HepG2 (cell line): ENCODE measurements around the gene MAJIN. TPM values are rescaled to one million over a fixed set of nuclear protein-coding genes. Genes with fewer than 3 reads are reported as not detected.

Experiments
- AGO1 ChIP-seq: fragments of 200-400 bp; formaldehyde crosslinking; IDR thresholded peaks from 2 replicates; pipeline ENCODE4 v1.6.1; 2017; ENCODE audit warnings: mild to moderate bottlenecking, low read depth, low read length, moderate library complexity; ENCODE audit not compliant: poor library complexity, severe bottlenecking
- ASH2L ChIP-seq: fragments of 300-600, 200-600 bp; sonication (generic); IDR thresholded peaks from 2 replicates; pipeline ENCODE4 v1.7.0; 2017; ENCODE audit warnings: low read depth, mild to moderate bottlenecking, moderate library complexity, mixed read lengths, low read length; ENCODE audit not compliant: insufficient read length
- ATF1 ChIP-seq: IDR thresholded peaks from 2 replicates; pipeline ENCODE4 v1.6.1; 2016; ENCODE audit warnings: mild to moderate bottlenecking, control low read depth
- GATAD1 ChIP-seq: IDR thresholded peaks from 2 replicates; pipeline ENCODE4 v1.6.1; 2016; ENCODE audit warnings: missing genetic modification reagents, missing compliant biosample characterization
- MZF1 ChIP-seq: sonication (generic); formaldehyde crosslinking; IDR thresholded peaks from 2 replicates; pipeline ENCODE4 v1.8.1; 2023; ENCODE audit warnings: mild to moderate bottlenecking, missing genetic modification reagents, borderline replicate concordance
- POGK ChIP-seq: sonication (generic); formaldehyde crosslinking; conservative IDR thresholded peaks from 2 replicates; pipeline ENCODE4 v1.8.0; 2022; ENCODE audit warnings: mild to moderate bottlenecking, moderate library complexity, missing genetic modification reagents
- SIX1 ChIP-seq: sonication (generic); formaldehyde crosslinking; IDR thresholded peaks from 2 replicates; pipeline ENCODE4 v1.4.0; 2020; ENCODE audit warnings: missing genetic modification reagents, borderline replicate concordance
- SNAPC5 ChIP-seq: sonication (generic); formaldehyde crosslinking; IDR thresholded peaks from 2 replicates; pipeline ENCODE4 v1.8.1; 2023; ENCODE audit warnings: mild to moderate bottlenecking, missing genetic modification reagents, borderline replicate concordance
- TRIM24 ChIP-seq: sonication (generic); formaldehyde crosslinking; IDR thresholded peaks from 2 replicates; pipeline ENCODE4 v1.8.0; 2022; ENCODE audit warnings: mild to moderate bottlenecking, missing genetic modification reagents
- U2AF2 ChIP-seq: fragments of 200-400 bp; formaldehyde crosslinking; IDR thresholded peaks from 2 replicates; pipeline ENCODE4 v1.6.1; 2017; ENCODE audit warnings: low read depth, mild to moderate bottlenecking, low read length
- ZBTB7B ChIP-seq: sonication (generic); formaldehyde crosslinking; IDR thresholded peaks from 2 replicates; pipeline ENCODE4 v1.4.0; 2020; ENCODE audit warnings: missing genetic modification reagents
- ZIK1 ChIP-seq: sonication (generic); formaldehyde crosslinking; IDR thresholded peaks from 2 replicates; pipeline ENCODE4 v1.5.0; 2020; ENCODE audit warnings: mild to moderate bottlenecking, low read depth, missing genetic modification reagents, borderline replicate concordance
- ZNF224 ChIP-seq: sonication (generic); formaldehyde crosslinking; IDR thresholded peaks from 2 replicates; pipeline ENCODE4 v1.5.0; 2020; ENCODE audit warnings: mild to moderate bottlenecking, missing genetic modification reagents
- ZNF274 ChIP-seq: sonication (generic); formaldehyde crosslinking; IDR thresholded peaks from 2 replicates; pipeline ENCODE4 v1.5.1; 2020; ENCODE audit warnings: mild to moderate bottlenecking, missing genetic modification reagents
- ZNF503 ChIP-seq: sonication (generic); formaldehyde crosslinking; IDR thresholded peaks from 2 replicates; pipeline ENCODE4 v1.4.0; 2020; ENCODE audit warnings: missing genetic modification reagents
- ZNF589 ChIP-seq: sonication (generic); formaldehyde crosslinking; conservative IDR thresholded peaks from 2 replicates; pipeline ENCODE4 v1.8.0; 2022; ENCODE audit warnings: mild to moderate bottlenecking, moderate library complexity, missing genetic modification reagents
- ZNF800 ChIP-seq: sonication (generic); formaldehyde crosslinking; IDR thresholded peaks from 2 replicates; pipeline ENCODE4 v1.4.0; 2020; ENCODE audit warnings: missing genetic modification reagents
- polyA plus RNA-seq, 8 experiments: library from polyadenylated mRNA; depleted of rRNA in 3 of 8; stranded (reverse) in 7 of 8; unstranded in 1 of 8; fragments of >200 nt; fragmentation: Illumina TruSeq in 4 of 8; extraction: Trizol in 4 of 8; gene quantifications; 2 replicates each; pipeline versions ENCODE4 v1.2.1 to v1.2.3, GENCODE V29; 2011 to 2016; ENCODE audit warnings: low read depth in 4 of 8, missing spikeins in 1 of 8, mixed read lengths in 1 of 8; ENCODE audit not compliant: insufficient read depth in 1 of 8
- total RNA-seq, 5 experiments: library from RNA; depleted of rRNA; stranded (reverse); fragments of >200 nt; fragmentation: Illumina TruSeq; extraction: Trizol; gene quantifications; 2 replicates each; pipeline ENCODE4 v1.2.3, GENCODE V29; 2016; ENCODE audit warnings: low read depth in 1 of 5
- TF ChIP-seq, protein P1 (sequence below): sonication (generic); formaldehyde crosslinking; IDR thresholded peaks from 2 replicates; pipeline ENCODE4 v1.5.0; 2020; ENCODE audit warnings: mild to moderate bottlenecking, missing genetic modification reagents
- TF ChIP-seq, protein P2 (sequence below): sonication (generic); formaldehyde crosslinking; conservative IDR thresholded peaks from 2 replicates; pipeline ENCODE4 v1.5.0; 2020; ENCODE audit warnings: missing genetic modification reagents

Gene MAJIN
- total and polyA plus RNA-seq, 2 of the 13 experiments (the other 11 are each of a cell fraction or from before 2014, with no cell fraction given): not detected

DNA sequence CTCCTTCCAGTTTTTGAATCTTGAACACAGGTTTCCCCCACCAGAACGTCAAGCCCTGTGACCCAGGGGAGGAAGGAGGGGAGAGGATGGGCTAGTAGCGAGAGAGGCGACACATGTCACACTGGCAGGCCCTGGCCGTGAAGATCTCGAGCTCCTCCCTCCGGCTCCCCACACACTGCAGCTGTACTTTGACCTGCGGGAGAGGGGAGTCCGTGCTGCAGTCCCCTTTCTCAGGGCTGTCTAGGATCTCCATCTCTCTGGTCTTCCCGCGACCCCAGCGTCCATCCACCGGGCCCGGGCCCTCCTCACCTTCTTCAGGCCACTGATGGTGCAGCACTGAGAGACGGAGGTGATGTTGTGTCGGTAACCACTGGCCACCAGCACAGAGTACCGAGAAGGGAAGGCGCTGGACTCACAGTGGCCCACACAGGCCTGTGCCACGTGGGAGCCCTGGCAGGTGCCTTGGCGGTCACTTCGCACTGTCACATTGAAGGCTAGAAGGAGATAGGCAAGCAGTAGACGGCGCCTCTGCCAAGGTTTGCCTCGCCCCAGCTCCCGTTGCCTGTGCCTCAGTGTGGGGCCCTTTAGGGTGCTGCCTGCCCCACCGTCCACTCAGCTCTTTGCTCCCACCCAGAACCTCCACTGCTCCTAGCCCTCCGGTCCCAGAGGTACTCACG lies 37.1 kb downstream of the MAJIN start (continued):
- TF ChIP-seq ZNF274 (CRISPR knock-in tag): peak; percentile 94
- 0 out of 2 replicates have a peak, but pooled peaks have one; percentile 52 for TF ChIP-seq POGK
- no peak for TF ChIP-seq ZIK1
- TF ChIP-seq MZF1: no peak
- no peak for TF ChIP-seq AGO1
- TF ChIP-seq U2AF2: no peak
- no peak for TF ChIP-seq SIX1 (CRISPR knock-in tag)
- TF ChIP-seq ZBTB7B (CRISPR knock-in tag): no peak
- no peak for TF ChIP-seq ZNF224 (CRISPR knock-in tag)
- no peak for TF ChIP-seq SNAPC5
- TF ChIP-seq ZNF800: no peak
- peak; percentile 42 for TF ChIP-seq ASH2L
- TF ChIP-seq ATF1: no peak
- TF ChIP-seq GATAD1 (CRISPR knock-in tag): peak; percentile 53; the same call in 1 of the 2 replicates
- no peak for TF ChIP-seq TRIM24 (CRISPR knock-in tag)
- TF ChIP-seq, protein P1, sequence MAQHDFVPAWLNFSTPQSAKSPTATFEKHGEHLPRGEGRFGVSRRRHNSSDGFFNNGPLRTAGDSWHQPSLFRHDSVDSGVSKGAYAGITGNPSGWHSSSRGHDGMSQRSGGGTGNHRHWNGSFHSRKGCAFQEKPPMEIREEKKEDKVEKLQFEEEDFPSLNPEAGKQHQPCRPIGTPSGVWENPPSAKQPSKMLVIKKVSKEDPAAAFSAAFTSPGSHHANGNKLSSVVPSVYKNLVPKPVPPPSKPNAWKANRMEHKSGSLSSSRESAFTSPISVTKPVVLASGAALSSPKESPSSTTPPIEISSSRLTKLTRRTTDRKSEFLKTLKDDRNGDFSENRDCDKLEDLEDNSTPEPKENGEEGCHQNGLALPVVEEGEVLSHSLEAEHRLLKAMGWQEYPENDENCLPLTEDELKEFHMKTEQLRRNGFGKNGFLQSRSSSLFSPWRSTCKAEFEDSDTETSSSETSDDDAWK (CRISPR knock-in tag): no peak
- TF ChIP-seq ZNF589: no peak
- TF ChIP-seq ZNF503 (CRISPR knock-in tag): no peak
- TF ChIP-seq, protein P2, sequence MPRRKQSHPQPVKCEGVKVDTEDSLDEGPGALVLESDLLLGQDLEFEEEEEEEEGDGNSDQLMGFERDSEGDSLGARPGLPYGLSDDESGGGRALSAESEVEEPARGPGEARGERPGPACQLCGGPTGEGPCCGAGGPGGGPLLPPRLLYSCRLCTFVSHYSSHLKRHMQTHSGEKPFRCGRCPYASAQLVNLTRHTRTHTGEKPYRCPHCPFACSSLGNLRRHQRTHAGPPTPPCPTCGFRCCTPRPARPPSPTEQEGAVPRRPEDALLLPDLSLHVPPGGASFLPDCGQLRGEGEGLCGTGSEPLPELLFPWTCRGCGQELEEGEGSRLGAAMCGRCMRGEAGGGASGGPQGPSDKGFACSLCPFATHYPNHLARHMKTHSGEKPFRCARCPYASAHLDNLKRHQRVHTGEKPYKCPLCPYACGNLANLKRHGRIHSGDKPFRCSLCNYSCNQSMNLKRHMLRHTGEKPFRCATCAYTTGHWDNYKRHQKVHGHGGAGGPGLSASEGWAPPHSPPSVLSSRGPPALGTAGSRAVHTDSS (CRISPR knock-in tag): no peak
